B cell (primary cell): ENCODE data around the gene PDZRN3. TPM values are rescaled to one million over a fixed set of nuclear protein-coding genes. Genes with fewer than 3 reads are reported as not detected.

Source experiments
- ATAC-seq: fragments of 200-7000 bp; cut with Tn5 transposase; one replicate; pipeline ENCODE4 v1.10.0; 2021; ENCODE audit warnings: low read depth, mild to moderate bottlenecking, moderate number of reproducible peaks, moderate library complexity
- CTCF ChIA-PET: fragments of 350-600 bp; sonication (Branson Sonifier 250); formaldehyde crosslinking; loops from one replicate; lab custom pipeline; 2021; ENCODE audit warnings: antibody characterized with exemption, inconsistent platforms; lab: Charles Lee
- POLR2A ChIA-PET: fragments of 350-600 bp; sonication (Branson Sonifier 250); formaldehyde crosslinking; loops from one replicate; lab custom pipeline; 2021; ENCODE audit warnings: antibody characterized with exemption; lab: Charles Lee
- DNase-seq: peaks from one replicate; pipeline ENCODE4 v3.0.0; 2013
- H2AFZ ChIP-seq: 2 replicates; pipeline ENCODE4 v1.6.1; 2012; ENCODE audit warnings: mild to moderate bottlenecking, low read depth, low read length; ENCODE audit not compliant: insufficient read depth, poor library complexity, severe bottlenecking
- H3K27ac ChIP-seq, 2 donors: 1 replicate in 1 of 2; 2 replicates in 1 of 2; pipeline ENCODE4 v1.5.1; 2012 to 2013; ENCODE audit warnings: low read length in 2 of 2, mild to moderate bottlenecking in 2 of 2, moderate library complexity in 1 of 2
- H3K27me3 ChIP-seq, 4 experiments: fragments of 200-600 bp in 1 of 4; sonication (generic) in 1 of 4; replicated peaks in 1 of 4; 1 replicate in 2 of 4; 2 replicates in 2 of 4; pipeline versions ENCODE4 v1.6.1 to v1.7.0; 2013 to 2016; ENCODE audit warnings: low read length in 3 of 4, mild to moderate bottlenecking in 2 of 4, mixed read lengths in 1 of 4, moderate library complexity in 1 of 4; ENCODE audit not compliant: insufficient read depth in 4 of 4, control insufficient read depth in 3 of 4; ENCODE audit errors: control extremely low read depth in 1 of 4
- H3K36me3 ChIP-seq, 2 experiments: replicated peaks in 1 of 2; 1 replicate in 1 of 2; 2 replicates in 1 of 2; pipeline versions ENCODE4 v1.6.1 to v1.7.1; 2013; ENCODE audit warnings: low read length in 1 of 2; ENCODE audit not compliant: insufficient read depth in 2 of 2, control insufficient read depth in 1 of 2; ENCODE audit errors: control extremely low read depth in 1 of 2, extremely low read depth in 1 of 2
- H3K4me1 ChIP-seq, 2 donors: fragments of 200-600 bp in 1 of 2; sonication (generic) in 1 of 2; 1 replicate in 1 of 2; 2 replicates in 1 of 2; pipeline versions ENCODE4 v1.5.1 to v1.6.1; 2013 to 2017; ENCODE audit warnings: low read length in 2 of 2; ENCODE audit not compliant: control insufficient read depth in 2 of 2, insufficient read depth in 2 of 2
- H3K4me2 ChIP-seq: replicated peaks from 2 replicates; pipeline ENCODE3; 2012; ENCODE audit warnings: mild to moderate bottlenecking, low read depth, low read length; ENCODE audit not compliant: poor library complexity, severe bottlenecking
- H3K4me3 ChIP-seq, 5 experiments: fragments of 200-600 bp in 1 of 5; sonication (generic) in 1 of 5; 1 replicate in 3 of 5; 2 replicates in 2 of 5; pipeline versions ENCODE4 v1.5.1 to v1.7.0; 2011 to 2016; ENCODE audit warnings: low read length in 4 of 5, mild to moderate bottlenecking in 4 of 5, low read depth in 2 of 5, control low read depth in 1 of 5, moderate library complexity in 1 of 5; ENCODE audit not compliant: insufficient read depth in 1 of 5; ENCODE audit errors: control extremely low read depth in 1 of 5, extremely low read depth in 1 of 5
- H3K79me2 ChIP-seq: fragments of 200-600 bp; sonication (generic); one replicate; pipeline ENCODE4 v1.6.0; 2016; ENCODE audit warnings: low read length; ENCODE audit not compliant: control insufficient read depth, insufficient read depth
- H3K9ac ChIP-seq: fragments of 200-600 bp; sonication (generic); 2 replicates; pipeline ENCODE4 v1.6.1; 2017; ENCODE audit warnings: mild to moderate bottlenecking, low read length, moderate library complexity
- H3K9me3 ChIP-seq, 3 donors: one replicate each; pipeline versions ENCODE4 v1.6.1 to v1.7.1; 2013; ENCODE audit warnings: low read length in 2 of 3; ENCODE audit not compliant: control insufficient read depth in 2 of 3, insufficient read depth in 1 of 3; ENCODE audit errors: control extremely low read depth in 1 of 3
- H4K20me1 ChIP-seq: 2 replicates; pipeline ENCODE4 v1.6.0; 2012; ENCODE audit warnings: mild to moderate bottlenecking, low read length; ENCODE audit not compliant: insufficient read depth, control insufficient read depth, poor library complexity, severe bottlenecking
- H3K27ac Mint-ChIP-seq: one replicate; pipeline ENCODE4 v1.8.0; 2021; ENCODE audit warnings: mixed read lengths
- H3K27me3 Mint-ChIP-seq: one replicate; pipeline ENCODE4 v1.8.0; 2021; ENCODE audit warnings: mixed read lengths
- H3K4me1 Mint-ChIP-seq: one replicate; pipeline ENCODE4 v1.8.0; 2021; ENCODE audit warnings: mixed read lengths
- H3K4me3 Mint-ChIP-seq: one replicate; pipeline ENCODE4 v1.8.0; 2021; ENCODE audit warnings: mixed read lengths
- H3K9me3 Mint-ChIP-seq: one replicate; pipeline ENCODE4 v1.8.0; 2022; ENCODE audit warnings: mixed read lengths; ENCODE audit not compliant: insufficient read depth
- CTCF ChIP-seq: fragments of 200-600 bp; IDR thresholded peaks from one replicate; pipeline ENCODE4 v1.8.0; 2022; ENCODE audit warnings: antibody characterized with exemption, mild to moderate bottlenecking
- EZH2 ChIP-seq: IDR thresholded peaks from 2 replicates; pipeline ENCODE4 v1.6.1; 2012; ENCODE audit warnings: borderline replicate concordance, low read depth, mild to moderate bottlenecking, moderate library complexity, low read length; ENCODE audit not compliant: insufficient read depth, poor library complexity, severe bottlenecking
- WGBS: methylation state at CpG from one replicate; pipeline ENCODE4 v1.1.5; 2013; ENCODE audit warnings: missing lambda C conversion rate; ENCODE audit not compliant: insufficient coverage; 5-methylcytosine and 5-hydroxymethylcytosine counted together
- intact Hi-C: fragments of 100-400 bp; cut with micrococcal nuclease; formaldehyde crosslinking; loops from one replicate; pipeline ENCODE4 v1.10.0; 2022
- polyA plus RNA-seq: library from polyadenylated mRNA; depleted of rRNA; stranded (reverse); fragments of >200 nt; gene quantifications from 2 replicates; pipeline ENCODE4 v1.2.3, GENCODE V29; 2012
- total RNA-seq, 2 donors: library from RNA; stranded (reverse); fragments of 120-200 nt in 1 of 2; gene quantifications; 1 replicate in 1 of 2; 2 replicates in 1 of 2; pipeline versions ENCODE4 v1.2.3 to v1.2.4, GENCODE V29; 2013 to 2022

PDZRN3 gene
- total and polyA plus RNA-seq, 2 donors (not counting 1 experiment from before 2014, with no cell fraction given) = not detected

- no peak overlapping the region for H3K27ac Mint-ChIP-seq
- peaks cover 4% of the 10 kb centered on the region for H3K27me3 Mint-ChIP-seq
- H3K4me1 Mint-ChIP-seq = no peaks in the 10 kb centered on the region
- peaks cover 2% of the 10 kb centered on the region for H3K9me3 Mint-ChIP-seq
- no CpG with 5 or more reads among the region's 4 CpGs for WGBS
- no peak overlapping the region for H3K4me3 Mint-ChIP-seq
- H3K9me3 ChIP-seq = no peaks in the 10 kb centered on the region
- no peak overlapping the region for H3K4me3 ChIP-seq
- no peaks in the 10 kb centered on the region for H3K36me3 ChIP-seq
- H3K9ac ChIP-seq = no peak overlapping the region
- TF ChIP-seq CTCF = no peak
- TF ChIP-seq EZH2 = no peak
- no peak overlapping the region for H3K27ac ChIP-seq
- CTCF ChIA-PET = no interaction called here
- intact Hi-C loops = no loop called here
- no peak overlapping the region for H2AFZ ChIP-seq
- H3K79me2 ChIP-seq = no peaks in the 10 kb centered on the region
- no peaks in the 10 kb centered on the region for H3K27me3 ChIP-seq
- no peaks in the 10 kb centered on the region for H3K4me1 ChIP-seq
- POLR2A ChIA-PET = no interaction called here
- no peak overlapping the region for H3K4me2 ChIP-seq
- H4K20me1 ChIP-seq = no peaks in the 10 kb centered on the region
- DNase-seq (no peak), ATAC-seq (no peak)
These were observed 219.7 kb downstream of the PDZRN3 start for GRCh38 chr3:73405000-73405399.

GRCh38 chr3:73404435-73404834 lies 220.3 kb downstream of the PDZRN3 start:
- Histone ChIP-seq H3K27me3 (no peaks in the 10 kb centered on the region), H4K20me1 (no peaks in the 10 kb centered on the region), H3K36me3 (no peaks in the 10 kb centered on the region), H3K4me2 (no peak overlapping the region), H3K79me2 (no peaks in the 10 kb centered on the region), H3K27ac (no peak overlapping the region), H3K4me1 (no peaks in the 10 kb centered on the region), H3K9me3 (no peaks in the 10 kb centered on the region), H3K9ac (no peak overlapping the region), H3K4me3 (no peak overlapping the region), H2AFZ (no peak overlapping the region)
- ATAC-seq (no peak), DNase-seq (no peak)
- intact Hi-C loops = no loop called here
- WGBS = 92% methylated on average over 1 of the region's 5 CpGs
- H3K4me1 Mint-ChIP-seq = no peaks in the 10 kb centered on the region
- peaks cover 4% of the 10 kb centered on the region for H3K27me3 Mint-ChIP-seq
- H3K9me3 Mint-ChIP-seq = peaks cover 2% of the 10 kb centered on the region
- no peak overlapping the region for H3K27ac Mint-ChIP-seq
- no peak overlapping the region for H3K4me3 Mint-ChIP-seq
- TF ChIP-seq CTCF = no peak
- no peak for TF ChIP-seq EZH2
- ChIA-PET CTCF (no interaction called here), POLR2A (no interaction called here)
